Ecto neural progenitor cell (in vitro differentiated cells): Measurements from ENCODE around the gene SLC25A42.
A peak's percentile ranks its signal among the peaks of the same experiment; 100 is the strongest.
"Not testable (repeated sequence)": the region's sequence is repeated elsewhere in the genome, so short reads cannot be mapped to it uniquely, and the experiment has no call there.

ENCODE experiments used
- DNase-seq: peaks from one replicate; pipeline ENCODE4 v3.0.0-alpha.2; 2018; ENCODE audit warnings: low spot score

SLC25A42 gene

GRCh38 chr19:19105365-19106055 is 41.7 kb downstream of the SLC25A42 start:
- peak; percentile 88 for DNase-seq

GRCh38 chr19:19106056-19106551 is 42.3 kb downstream of the SLC25A42 start:
- peak; percentile 81 for DNase-seq

GRCh38 chr19:19106938-19107337 is 43.1 kb downstream of the SLC25A42 start:
- DNase-seq = not testable (repeated sequence)

- DNase-seq = no peak
Measured at GRCh38 chr19:19107654-19108053, 43.9 kb downstream of the SLC25A42 start.

- no peak for DNase-seq
Measured at GRCh38 chr19:19109601-19110000, 45.8 kb downstream of the SLC25A42 start.

- DNase-seq = peak; percentile 70
Measured at GRCh38 chr19:19110410-19111135, 46.8 kb downstream of the SLC25A42 start.

GRCh38 chr19:19111136-19111835 is 47.5 kb downstream of the SLC25A42 start:
- DNase-seq = no peak

GRCh38 chr19:19111967-19112580 is 48.3 kb downstream of the SLC25A42 start:
- DNase-seq = no peak

- peak; percentile 74 for DNase-seq
Measured at GRCh38 chr19:19113040-19113626, 49.3 kb downstream of the SLC25A42 start.

- DNase-seq = peak; percentile 73
Measured at GRCh38 chr19:19115954-19116353, 52.2 kb downstream of the SLC25A42 start.

GRCh38 chr19:19119325-19120237 is 55.8 kb downstream of the SLC25A42 start:
- no peak for DNase-seq

- DNase-seq = peak; percentile 99
Measured at GRCh38 chr19:19120308-19121231, 56.8 kb downstream of the SLC25A42 start.

GRCh38 chr19:19121371-19121770 is 57.6 kb downstream of the SLC25A42 start:
- DNase-seq = no peak

- DNase-seq = no peak
Measured at GRCh38 chr19:19122902-19123301, 59.1 kb downstream of the SLC25A42 start.

- DNase-seq = no peak
Measured at GRCh38 chr19:19123386-19123785, 59.6 kb downstream of the SLC25A42 start.

GRCh38 chr19:19126102-19126501 is 62.3 kb downstream of the SLC25A42 start:
- DNase-seq = no peak

GRCh38 chr19:19131989-19132388 is 68.2 kb downstream of the SLC25A42 start:
- DNase-seq = no peak

- no peak for DNase-seq
Measured at GRCh38 chr19:19132912-19133311, 69.1 kb downstream of the SLC25A42 start.

GRCh38 chr19:19133985-19134384 is 70.2 kb downstream of the SLC25A42 start:
- no peak for DNase-seq

GRCh38 chr19:19134687-19135158 is 70.9 kb downstream of the SLC25A42 start:
- DNase-seq = peak; percentile 64
